ENCODE results near the gene YDJC. TPM values are rescaled to one million over a fixed set of nuclear protein-coding genes. Genes with fewer than 3 reads are reported as not detected.
"Not testable (repeated sequence)": the region's sequence is repeated elsewhere in the genome, so short reads cannot be mapped to it uniquely, and the experiment has no call there.

Gene YDJC
- total and polyA plus RNA-seq, 4 donors = 11.0 to 41.1 (median 31.3) TPM

DNA sequence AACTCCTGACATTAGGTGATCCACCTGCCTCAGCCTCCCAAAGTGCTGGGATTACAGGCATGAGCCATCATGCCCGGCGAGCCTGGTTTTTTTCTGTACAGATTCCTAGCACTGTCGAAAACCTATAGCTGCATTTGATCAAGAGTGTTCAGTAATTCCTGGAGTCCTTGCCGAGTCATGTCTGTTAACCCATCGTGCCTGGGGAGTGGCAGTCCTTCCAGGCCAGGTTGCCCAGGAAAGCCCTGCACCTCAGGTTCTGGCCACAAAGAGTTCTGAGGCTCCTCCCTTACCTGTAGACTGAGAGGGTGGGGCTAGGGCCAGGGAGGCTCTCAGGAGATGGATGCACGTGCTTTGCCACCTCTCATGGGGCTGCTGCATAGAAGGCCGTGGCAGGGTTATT, 17.0 kb downstream of the YDJC start:
- no peak for TF ChIP-seq CTCF (IDR thresholded peaks at IDR 0.05; ENCODE audit: control extremely low read depth, extremely low read depth)
- Histone ChIP-seq H3K36me3 (ENCODE audit: control insufficient read depth in 4 of 4, insufficient read depth in 4 of 4, low read length in 4 of 4) (peaks cover 3 to 16% (median 11%) of the 10 kb centered on the region in 4 donors), H3K4me3 (no peak overlapping the region), H3K4me1 (ENCODE audit: control insufficient read depth in 5 of 5, insufficient read depth in 5 of 5, low read length in 5 of 5) (peaks cover 0 to 6% (median 0%) of the 10 kb centered on the region in 5 donors), H3K9me3 (ENCODE audit: control insufficient read depth in 4 of 4, insufficient read depth in 3 of 4, low read length in 3 of 4) (no peaks in the 10 kb centered on the region), H3K9ac (ENCODE audit: insufficient read depth in 1 of 2, low read length in 2 of 2) (no peak overlapping the region), H3K27me3 (ENCODE audit: control insufficient read depth in 3 of 3, insufficient read depth in 3 of 3, low read length in 2 of 3) (no peaks in the 10 kb centered on the region), H3K27ac (ENCODE audit: low read depth in 1 of 2, low read length in 1 of 2) (no peak overlapping the region)
- no peak for ATAC-seq (ENCODE audit: insufficient read depth, low FRiP score)
- no peak for DNase-seq
- 89 to 94% methylated on average over 7 of the region's 7 CpGs for WGBS, 2 donors

- TF ChIP-seq CTCF (IDR thresholded peaks at IDR 0.05; ENCODE audit: control extremely low read depth, extremely low read depth) = no peak
- H3K9me3 ChIP-seq (ENCODE audit: control insufficient read depth in 4 of 4, insufficient read depth in 3 of 4, low read length in 3 of 4) = no peaks in the 10 kb centered on the region
- no peaks in the 10 kb centered on the region for H3K27me3 ChIP-seq (ENCODE audit: control insufficient read depth in 3 of 3, insufficient read depth in 3 of 3, low read length in 2 of 3)
- no peak overlapping the region for H3K9ac ChIP-seq (ENCODE audit: insufficient read depth in 1 of 2, low read length in 2 of 2)
- H3K36me3 ChIP-seq (ENCODE audit: control insufficient read depth in 4 of 4, insufficient read depth in 4 of 4, low read length in 4 of 4) = peaks cover 3 to 16% (median 11%) of the 10 kb centered on the region in 4 donors
- no peak overlapping the region for H3K27ac ChIP-seq (ENCODE audit: low read depth in 1 of 2, low read length in 1 of 2)
- H3K4me1 ChIP-seq (ENCODE audit: control insufficient read depth in 5 of 5, insufficient read depth in 5 of 5, low read length in 5 of 5) = peaks cover 0 to 8% (median 0%) of the 10 kb centered on the region in 5 donors
- WGBS, 2 donors = 81 to 89% methylated on average over 4 of the region's 4 CpGs
- no peak overlapping the region for H3K4me3 ChIP-seq
- no peak for DNase-seq
- no peak for ATAC-seq (ENCODE audit: insufficient read depth, low FRiP score)
Observed at GRCh38 chr22:21611210-21611977, 18.4 kb downstream of the YDJC start.

- not testable (repeated sequence) for H3K27me3 ChIP-seq (ENCODE audit: control insufficient read depth in 3 of 3, insufficient read depth in 3 of 3, low read length in 2 of 3); H3K27ac ChIP-seq (ENCODE audit: low read depth in 1 of 2, low read length in 1 of 2); ATAC-seq (ENCODE audit: insufficient read depth, low FRiP score); H3K9me3 ChIP-seq (ENCODE audit: control insufficient read depth in 4 of 4, insufficient read depth in 3 of 4, low read length in 3 of 4); H3K4me3 ChIP-seq; H3K4me1 ChIP-seq (ENCODE audit: control insufficient read depth in 5 of 5, insufficient read depth in 5 of 5, low read length in 5 of 5); DNase-seq; H3K9ac ChIP-seq (ENCODE audit: insufficient read depth in 1 of 2, low read length in 2 of 2)
- 98% methylated on average over 11 of the region's 11 CpGs for WGBS, 2 donors
- H3K36me3 ChIP-seq (ENCODE audit: control insufficient read depth in 4 of 4, insufficient read depth in 4 of 4, low read length in 4 of 4) = peaks cover 3 to 16% (median 9%) of the 10 kb centered on the region in 4 donors
Observed at GRCh38 chr22:21609556-21610157, 20.2 kb downstream of the YDJC start.

DNA sequence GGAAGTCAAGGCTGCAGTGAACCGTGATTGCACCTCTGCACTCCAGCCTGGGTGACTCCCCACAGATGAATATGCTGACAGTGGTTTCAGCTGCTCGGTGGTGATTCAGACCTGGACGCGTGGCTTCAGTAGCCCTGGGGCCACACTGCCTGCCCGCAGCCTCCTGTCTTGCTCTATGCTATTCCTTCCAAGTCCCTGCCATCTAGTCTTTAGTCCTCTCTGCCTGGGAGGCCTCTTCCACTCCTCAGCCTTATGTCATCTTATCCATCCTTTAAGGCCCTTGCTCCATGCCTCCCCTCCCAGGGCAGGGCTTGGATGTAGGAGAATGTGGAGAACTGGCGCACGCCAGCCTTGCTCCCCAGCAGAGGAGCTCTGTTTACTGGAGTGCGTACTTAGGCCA, 23.0 kb downstream of the YDJC start:
- Histone ChIP-seq H3K27me3 (ENCODE audit: control insufficient read depth in 3 of 3, insufficient read depth in 3 of 3, low read length in 2 of 3) (no peaks in the 10 kb centered on the region), H3K27ac (ENCODE audit: low read depth in 1 of 2, low read length in 1 of 2) (no peak overlapping the region), H3K4me3 (no peak overlapping the region), H3K9me3 (ENCODE audit: control insufficient read depth in 4 of 4, insufficient read depth in 3 of 4, low read length in 3 of 4) (no peaks in the 10 kb centered on the region), H3K9ac (ENCODE audit: insufficient read depth in 1 of 2, low read length in 2 of 2) (no peak overlapping the region), H3K4me1 (ENCODE audit: control insufficient read depth in 5 of 5, insufficient read depth in 5 of 5, low read length in 5 of 5) (peaks cover 0 to 5% (median 0%) of the 10 kb centered on the region in 5 donors), H3K36me3 (ENCODE audit: control insufficient read depth in 4 of 4, insufficient read depth in 4 of 4, low read length in 4 of 4) (peaks cover 3 to 10% (median 7%) of the 10 kb centered on the region in 4 donors)
- WGBS, 2 donors = 93 to 94% methylated on average over 8 of the region's 8 CpGs
- ATAC-seq (ENCODE audit: insufficient read depth, low FRiP score) (no peak), DNase-seq (no peak)
- no peak for TF ChIP-seq CTCF (IDR thresholded peaks at IDR 0.05; ENCODE audit: control extremely low read depth, extremely low read depth)

Data from lung (tissue), 12 donors.